GM13976 (cell line): ENCODE results near the gene CFAP46.
"Not testable (repeated sequence)": the region's sequence is repeated elsewhere in the genome, so short reads cannot be mapped to it uniquely, and the experiment has no call there.

Experiments used
- DNase-seq: peaks from one replicate; pipeline ENCODE4 v3.0.0; 2012; ENCODE audit warnings: low spot score
- in situ Hi-C: fragments of 300-500 bp; cut with MboI; formaldehyde crosslinking; loops from one replicate; pipeline ENCODE4 v1.12.0; 2022; ENCODE audit warnings: low sequenced_read_pairs, mixed read lengths, inconsistent platforms; ENCODE audit not compliant: unreplicated experiment
- TF ChIP-seq, protein P1 (sequence below): IDR thresholded peaks from 2 replicates; pipeline ENCODE4 v1.5.1; 2012; ENCODE audit warnings: borderline replicate concordance, mild to moderate bottlenecking; ENCODE audit not compliant: insufficient read depth; ENCODE audit errors: extremely low read depth, missing control alignments, control extremely low read depth

The CFAP46 gene

DNA sequence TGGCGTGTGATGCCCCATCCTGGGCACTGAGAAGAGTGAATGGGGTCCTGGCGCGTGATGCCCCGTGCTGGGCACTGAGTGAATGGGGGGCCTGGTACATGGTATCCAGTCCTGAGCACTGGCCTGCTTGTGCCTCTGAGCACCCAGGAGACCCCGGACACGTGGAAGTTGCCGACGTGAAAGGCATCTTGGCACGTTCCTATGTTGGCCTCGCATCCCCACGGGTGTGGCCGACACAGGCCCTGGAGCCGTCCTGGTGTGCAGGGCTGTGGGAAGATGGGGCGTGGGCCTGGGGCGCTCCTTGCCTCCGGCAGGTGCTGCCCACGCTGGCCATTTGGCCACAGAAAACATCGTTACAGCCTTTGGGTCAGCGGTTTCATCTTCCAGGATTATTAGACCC is 35.5 kb downstream of the CFAP46 start:
- DNase-seq, result no peak
- in situ Hi-C loops, result no loop called here

DNA sequence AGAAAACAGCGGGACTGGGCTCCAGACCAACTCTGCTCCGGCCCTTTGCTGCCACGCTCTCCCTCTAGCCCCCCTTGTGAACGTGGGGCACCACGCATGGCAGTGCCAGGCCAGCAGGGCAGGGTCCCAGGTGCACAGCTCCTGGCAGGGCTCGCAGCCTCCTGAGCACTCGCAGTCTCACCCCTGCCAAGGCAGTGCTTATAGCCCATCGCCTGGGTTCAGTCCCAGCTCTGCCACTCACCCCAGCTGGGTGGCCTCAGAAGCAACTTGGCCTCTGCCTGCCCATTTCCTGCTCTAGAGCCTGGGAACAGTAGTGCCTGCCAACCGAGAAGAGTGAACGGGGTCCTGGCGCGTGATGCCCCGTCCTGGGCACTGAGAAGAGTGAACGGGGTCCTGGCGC is 36.3 kb downstream of the CFAP46 start:
- no peak for DNase-seq
- TF ChIP-seq, protein P1, sequence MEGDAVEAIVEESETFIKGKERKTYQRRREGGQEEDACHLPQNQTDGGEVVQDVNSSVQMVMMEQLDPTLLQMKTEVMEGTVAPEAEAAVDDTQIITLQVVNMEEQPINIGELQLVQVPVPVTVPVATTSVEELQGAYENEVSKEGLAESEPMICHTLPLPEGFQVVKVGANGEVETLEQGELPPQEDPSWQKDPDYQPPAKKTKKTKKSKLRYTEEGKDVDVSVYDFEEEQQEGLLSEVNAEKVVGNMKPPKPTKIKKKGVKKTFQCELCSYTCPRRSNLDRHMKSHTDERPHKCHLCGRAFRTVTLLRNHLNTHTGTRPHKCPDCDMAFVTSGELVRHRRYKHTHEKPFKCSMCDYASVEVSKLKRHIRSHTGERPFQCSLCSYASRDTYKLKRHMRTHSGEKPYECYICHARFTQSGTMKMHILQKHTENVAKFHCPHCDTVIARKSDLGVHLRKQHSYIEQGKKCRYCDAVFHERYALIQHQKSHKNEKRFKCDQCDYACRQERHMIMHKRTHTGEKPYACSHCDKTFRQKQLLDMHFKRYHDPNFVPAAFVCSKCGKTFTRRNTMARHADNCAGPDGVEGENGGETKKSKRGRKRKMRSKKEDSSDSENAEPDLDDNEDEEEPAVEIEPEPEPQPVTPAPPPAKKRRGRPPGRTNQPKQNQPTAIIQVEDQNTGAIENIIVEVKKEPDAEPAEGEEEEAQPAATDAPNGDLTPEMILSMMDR, result no peak
- in situ Hi-C loops, result no loop called here

More for the DNA sequence above, 35.5 kb downstream of the CFAP46 start:
- TF ChIP-seq, protein P1, result no peak

DNA sequence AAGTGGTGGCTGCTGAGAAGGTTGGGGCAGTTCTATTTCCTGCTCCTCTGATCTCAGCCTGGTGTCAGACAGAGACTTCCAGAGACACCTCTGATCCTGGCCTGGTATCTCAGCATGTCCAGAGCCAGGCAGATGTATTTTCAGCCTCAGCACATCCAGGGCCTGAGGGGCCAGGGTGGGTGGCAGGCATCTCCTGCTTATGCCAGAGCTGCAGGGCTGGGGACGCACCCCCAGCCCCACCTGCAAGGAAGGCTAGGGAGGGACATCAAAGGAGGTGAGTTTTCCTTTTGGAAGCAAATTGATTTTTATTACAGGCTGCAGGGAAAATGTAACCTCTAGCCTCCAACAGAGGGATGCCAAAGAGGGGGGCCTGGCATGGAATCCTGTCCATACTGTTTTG is 36.7 kb downstream of the CFAP46 start:
- in situ Hi-C loops, result no loop called here
- DNase-seq, result no peak
- TF ChIP-seq, protein P1, result no peak

DNA sequence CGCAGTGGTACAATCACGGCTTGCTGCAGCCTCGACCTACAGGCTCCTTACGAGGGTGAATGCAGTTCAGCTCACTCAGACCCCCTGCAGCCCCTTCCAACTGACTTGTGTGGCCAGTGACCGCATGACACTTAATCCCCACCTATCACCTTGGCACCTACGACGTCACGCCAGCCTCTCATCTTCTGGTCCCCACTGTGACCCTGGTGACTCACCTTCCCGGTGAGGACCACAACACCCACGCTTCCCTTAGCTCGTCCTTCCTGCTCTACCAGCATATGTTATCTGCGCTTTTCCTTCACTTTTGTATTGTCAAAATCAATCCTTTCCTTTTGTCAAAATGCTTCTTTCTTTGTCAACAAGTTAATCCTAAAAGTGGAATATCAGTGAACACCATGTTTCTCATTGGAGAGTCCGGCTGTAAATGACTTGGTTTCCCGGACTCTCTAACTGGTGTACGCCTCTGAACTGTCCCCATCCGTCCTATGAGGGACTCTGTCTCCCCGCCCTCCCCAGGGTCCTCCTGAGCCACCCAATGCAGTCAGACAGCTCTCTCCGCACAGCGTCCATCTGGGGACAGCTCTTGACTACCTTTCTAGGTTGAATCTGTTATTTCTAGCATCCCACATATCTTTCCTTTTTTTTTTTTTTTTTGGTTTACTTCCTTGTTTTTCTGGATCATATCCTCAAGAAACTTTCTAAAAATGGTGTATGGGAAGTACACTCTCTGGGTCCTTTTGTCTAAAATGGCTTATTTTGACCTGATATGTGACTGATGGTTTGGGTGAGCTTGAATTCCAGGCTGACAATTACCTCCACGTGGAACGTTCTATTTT is 37.3 kb downstream of the CFAP46 start:
- no peak for DNase-seq
- TF ChIP-seq, protein P1, result no peak
- in situ Hi-C loops, result no loop called here

DNA sequence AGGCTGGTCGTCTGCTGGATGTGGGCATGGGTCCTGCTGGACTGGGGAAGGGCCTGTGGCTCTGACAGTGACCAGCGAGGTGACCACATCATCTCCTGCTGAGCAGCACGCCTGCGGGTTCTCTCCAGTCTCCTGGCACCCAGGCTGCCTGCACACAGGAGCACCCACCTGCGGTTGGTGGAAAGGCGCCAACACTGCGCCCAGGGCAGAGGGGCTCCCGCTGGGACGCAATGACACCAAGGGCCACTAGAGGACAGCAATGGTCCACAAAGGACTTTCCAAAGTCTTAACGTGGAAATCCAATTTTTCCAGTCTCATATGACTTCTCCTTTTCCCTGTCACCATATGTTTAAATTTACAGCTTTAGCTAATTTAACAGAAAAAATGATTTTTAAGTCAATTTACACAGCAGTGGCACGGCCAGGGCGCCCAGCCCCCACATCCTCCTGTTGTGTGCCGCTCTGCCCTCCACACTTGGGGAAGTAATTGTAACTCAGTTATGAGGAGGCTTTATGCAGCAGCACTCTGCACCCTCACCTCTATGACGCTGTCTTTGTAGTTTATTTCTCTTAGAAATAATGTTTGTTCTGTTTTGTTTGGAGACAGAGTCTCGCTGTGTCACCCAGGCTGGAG is 38.1 kb downstream of the CFAP46 start:
- in situ Hi-C loops, result no loop called here
- peak; percentile 77 for DNase-seq
- TF ChIP-seq, protein P1, result peak; percentile 77

DNA sequence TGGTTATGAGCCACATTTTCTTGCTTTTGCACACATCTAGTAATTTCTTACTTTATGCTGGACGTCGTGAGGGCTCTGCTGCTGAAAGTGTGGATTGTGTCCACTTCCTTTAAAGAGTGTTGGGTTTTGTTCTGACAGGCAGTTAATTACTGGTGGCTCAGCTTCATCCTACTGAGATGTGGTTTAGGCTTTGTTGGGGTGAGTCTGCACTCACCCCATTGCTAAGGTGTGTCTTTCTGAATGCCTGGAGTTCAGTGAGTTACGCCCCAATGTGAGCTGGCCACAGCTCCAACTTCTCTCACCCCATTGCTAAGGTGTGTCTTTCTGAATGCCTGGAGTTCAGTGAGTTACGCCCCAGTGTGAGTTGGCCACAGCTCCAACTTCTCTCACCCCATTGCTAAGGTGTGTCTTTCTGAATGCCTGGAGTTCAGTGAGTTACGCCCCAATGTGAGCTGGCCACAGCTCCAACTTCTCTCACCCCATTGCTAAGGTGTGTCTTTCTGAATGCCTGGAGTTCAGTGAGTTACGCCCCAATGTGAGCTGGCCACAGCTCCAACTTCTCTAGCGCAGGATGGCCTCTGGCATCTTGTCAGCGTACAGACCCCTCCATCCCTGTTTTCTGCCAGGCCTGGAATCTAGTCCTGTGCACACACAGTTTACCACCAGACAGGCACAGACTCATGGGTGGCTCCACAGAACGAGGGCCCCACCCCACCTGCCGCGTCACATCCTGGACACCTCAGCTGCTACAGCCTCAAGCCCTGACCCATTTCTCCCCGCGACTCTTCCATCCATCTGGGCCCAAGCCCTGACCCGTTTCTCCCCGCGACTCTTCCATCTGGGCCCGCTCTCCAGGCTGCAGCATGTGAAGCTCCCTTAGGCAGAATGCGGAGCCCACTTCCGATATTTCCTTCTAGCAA is 39.5 kb downstream of the CFAP46 start:
- in situ Hi-C loops, DNase-seq: not testable (repeated sequence)
